Measurements from ENCODE around the gene WDR73.

GRCh38 chr15:84689858-84690257 is 35.8 kb upstream of the WDR73 start:
- TF ChIP-seq CTCF (IDR thresholded peaks at IDR 0.05; ENCODE audit: insufficient read depth, low read length) (no peak), REST (IDR thresholded peaks at IDR 0.05; ENCODE audit: insufficient replicate concordance, low read depth) (no peak), GABPA (IDR thresholded peaks at IDR 0.05; ENCODE audit: low read depth) (no peak), POLR2AphosphoS5 (IDR thresholded peaks at IDR 0.05; ENCODE audit: low read depth) (no peak)
